Measurements from ENCODE around the gene PXYLP1. TPM values are rescaled to one million over a fixed set of nuclear protein-coding genes. Genes with fewer than 3 reads are reported as not detected.

Gene PXYLP1
- total RNA-seq, 2 donors from 2014 or later, result 8.9 to 13.1 TPM

GRCh38 chr3:141246224-141246957, 14.8 kb downstream of the PXYLP1 start:
- intact Hi-C loops (cut with DNase I), result no loop called here
- H3K9ac ChIP-seq (ENCODE audit: low read depth in 2 of 2, low read length in 2 of 2), result no peak overlapping the region
- no peaks in the 10 kb centered on the region for H3K9me3 ChIP-seq
- TF ChIP-seq, protein P1, sequence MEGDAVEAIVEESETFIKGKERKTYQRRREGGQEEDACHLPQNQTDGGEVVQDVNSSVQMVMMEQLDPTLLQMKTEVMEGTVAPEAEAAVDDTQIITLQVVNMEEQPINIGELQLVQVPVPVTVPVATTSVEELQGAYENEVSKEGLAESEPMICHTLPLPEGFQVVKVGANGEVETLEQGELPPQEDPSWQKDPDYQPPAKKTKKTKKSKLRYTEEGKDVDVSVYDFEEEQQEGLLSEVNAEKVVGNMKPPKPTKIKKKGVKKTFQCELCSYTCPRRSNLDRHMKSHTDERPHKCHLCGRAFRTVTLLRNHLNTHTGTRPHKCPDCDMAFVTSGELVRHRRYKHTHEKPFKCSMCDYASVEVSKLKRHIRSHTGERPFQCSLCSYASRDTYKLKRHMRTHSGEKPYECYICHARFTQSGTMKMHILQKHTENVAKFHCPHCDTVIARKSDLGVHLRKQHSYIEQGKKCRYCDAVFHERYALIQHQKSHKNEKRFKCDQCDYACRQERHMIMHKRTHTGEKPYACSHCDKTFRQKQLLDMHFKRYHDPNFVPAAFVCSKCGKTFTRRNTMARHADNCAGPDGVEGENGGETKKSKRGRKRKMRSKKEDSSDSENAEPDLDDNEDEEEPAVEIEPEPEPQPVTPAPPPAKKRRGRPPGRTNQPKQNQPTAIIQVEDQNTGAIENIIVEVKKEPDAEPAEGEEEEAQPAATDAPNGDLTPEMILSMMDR (IDR thresholded peaks at IDR 0.05), result no peak
- H3K4me1 ChIP-seq, result no peaks in the 10 kb centered on the region
- H3K27me3 ChIP-seq, result no peaks in the 10 kb centered on the region
- no peak overlapping the region for H3K27ac ChIP-seq
- H3K4me3 ChIP-seq, result no peak overlapping the region
- H3K36me3 ChIP-seq, result no peaks in the 10 kb centered on the region
- no peak for DNase-seq

- intact Hi-C loops (cut with DNase I), result no loop called here
- TF ChIP-seq, protein P1 (IDR thresholded peaks at IDR 0.05), result no peak
- no peak overlapping the region for H3K27ac ChIP-seq
These were observed 15.3 kb downstream of the PXYLP1 start for GRCh38 chr3:141246958-141247301.

GRCh38 chr3:141248064-141248463, 16.4 kb downstream of the PXYLP1 start:
- TF ChIP-seq, protein P1 (IDR thresholded peaks at IDR 0.05), result no peak
- H3K36me3 ChIP-seq, result no peaks in the 10 kb centered on the region
- no peak for DNase-seq
- no peaks in the 10 kb centered on the region for H3K9me3 ChIP-seq
- H3K27ac ChIP-seq, result no peak overlapping the region
- intact Hi-C loops (cut with DNase I), result no loop called here
- no peaks in the 10 kb centered on the region for H3K27me3 ChIP-seq
- H3K4me3 ChIP-seq, result no peak overlapping the region
- H3K9ac ChIP-seq (ENCODE audit: low read depth in 2 of 2, low read length in 2 of 2), result no peak overlapping the region
- H3K4me1 ChIP-seq, result no peaks in the 10 kb centered on the region

More at GRCh38 chr3:141246958-141247301, 15.3 kb downstream of the PXYLP1 start:
- Histone ChIP-seq H3K9ac (ENCODE audit: low read depth in 2 of 2, low read length in 2 of 2) (no peak overlapping the region), H3K9me3 (no peaks in the 10 kb centered on the region), H3K36me3 (no peaks in the 10 kb centered on the region), H3K27me3 (no peaks in the 10 kb centered on the region), H3K4me3 (no peak overlapping the region), H3K4me1 (no peaks in the 10 kb centered on the region)
- DNase-seq, result no peak

DNA sequence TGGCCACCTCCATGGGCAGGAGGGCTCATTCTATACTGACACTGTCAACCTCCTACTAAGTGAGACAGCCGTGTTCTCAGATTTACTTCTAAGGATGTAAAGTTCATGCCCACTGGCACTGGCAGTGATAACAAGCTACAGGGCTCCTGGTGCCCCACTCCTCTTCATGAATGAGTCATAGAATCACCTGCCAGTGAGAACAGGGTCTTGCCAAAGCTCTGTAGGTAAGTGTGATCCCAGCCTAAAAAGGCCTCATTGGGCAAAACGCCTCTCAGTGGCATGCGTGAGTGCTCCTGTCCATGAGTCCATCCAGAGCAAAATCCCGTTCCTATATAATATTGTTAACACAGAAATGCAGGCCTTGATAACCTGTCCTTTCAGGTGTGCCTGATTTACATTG, 17.4 kb downstream of the PXYLP1 start:
- TF ChIP-seq, protein P1 (IDR thresholded peaks at IDR 0.05), result no peak

GRCh38 chr3:141250342-141250741, 18.7 kb downstream of the PXYLP1 start:
- no peaks in the 10 kb centered on the region for H3K4me1 ChIP-seq
- H3K9ac ChIP-seq (ENCODE audit: low read depth in 2 of 2, low read length in 2 of 2), result no peak overlapping the region
- no peaks in the 10 kb centered on the region for H3K36me3 ChIP-seq
- H3K27ac ChIP-seq, result no peak overlapping the region
- no peak for DNase-seq
- TF ChIP-seq, protein P1 (IDR thresholded peaks at IDR 0.05), result no peak
- intact Hi-C loops (cut with DNase I), result no loop called here
- no peak overlapping the region for H3K4me3 ChIP-seq
- H3K9me3 ChIP-seq, result no peaks in the 10 kb centered on the region
- no peaks in the 10 kb centered on the region for H3K27me3 ChIP-seq

More for the DNA sequence above, 17.4 kb downstream of the PXYLP1 start:
- Histone ChIP-seq H3K27me3 (no peaks in the 10 kb centered on the region), H3K4me1 (no peaks in the 10 kb centered on the region), H3K36me3 (no peaks in the 10 kb centered on the region), H3K27ac (no peak overlapping the region), H3K9me3 (no peaks in the 10 kb centered on the region), H3K4me3 (no peak overlapping the region), H3K9ac (ENCODE audit: low read depth in 2 of 2, low read length in 2 of 2) (no peak overlapping the region)
- DNase-seq, result no peak
- intact Hi-C loops (cut with DNase I), result no loop called here

Measured in colonic mucosa (tissue), 4 donors.